HepG2 (cell line): ENCODE measurements around the gene UTP11. TPM values are rescaled to one million over a fixed set of nuclear protein-coding genes. Genes with fewer than 3 reads are reported as not detected.
A peak's percentile ranks its signal among the peaks of the same experiment; 100 is the strongest.

ENCODE experiments used
- FOXA3 ChIP-seq: IDR thresholded peaks from 2 replicates; pipeline ENCODE4 v1.6.1; 2016; ENCODE audit warnings: missing genetic modification reagents, missing compliant biosample characterization
- FOXK2 ChIP-seq: fragments of 450-650 bp; IDR thresholded peaks from 2 replicates; pipeline ENCODE4 v1.6.1; 2016
- HBP1 ChIP-seq: IDR thresholded peaks from 2 replicates; pipeline ENCODE4 v1.6.1; 2016; ENCODE audit warnings: low read depth, control low read depth
- HDAC2 ChIP-seq: sonication (generic); formaldehyde crosslinking; IDR thresholded peaks from 2 replicates; pipeline ENCODE4 v1.4.0; 2020; ENCODE audit warnings: missing genetic modification reagents
- NFE2L1 ChIP-seq: sonication (generic); formaldehyde crosslinking; IDR thresholded peaks from 2 replicates; pipeline ENCODE4 v1.4.0; 2020; ENCODE audit warnings: missing genetic modification reagents, mild to moderate bottlenecking, borderline replicate concordance
- SUZ12 ChIP-seq: fragments of 150-350 bp; IDR thresholded peaks from 2 replicates; pipeline ENCODE4 v1.6.1; 2014; ENCODE audit warnings: low read depth, low read length
- ZBTB7A ChIP-seq: sonication (generic); formaldehyde crosslinking; IDR thresholded peaks from 2 replicates; pipeline ENCODE4 v1.8.0; 2022; ENCODE audit warnings: mild to moderate bottlenecking, missing genetic modification reagents
- ZFP91 ChIP-seq: sonication (generic); formaldehyde crosslinking; IDR thresholded peaks from 2 replicates; pipeline ENCODE4 v1.9.0; 2022; ENCODE audit warnings: missing genetic modification reagents, mild to moderate bottlenecking, borderline replicate concordance
- ZNF256 ChIP-seq: sonication (generic); formaldehyde crosslinking; conservative IDR thresholded peaks from 2 replicates; pipeline ENCODE4 v1.4.0; 2020; ENCODE audit warnings: missing genetic modification reagents
- ZNF34 ChIP-seq: sonication (generic); formaldehyde crosslinking; IDR thresholded peaks from 2 replicates; pipeline ENCODE4 v1.4.0; 2020; ENCODE audit warnings: mild to moderate bottlenecking, missing genetic modification reagents, borderline replicate concordance
- ZNF597 ChIP-seq: sonication (generic); formaldehyde crosslinking; IDR thresholded peaks from 2 replicates; pipeline ENCODE4 v1.5.0; 2020; ENCODE audit warnings: missing genetic modification reagents
- ZSCAN29 ChIP-seq: sonication (generic); formaldehyde crosslinking; conservative IDR thresholded peaks from 2 replicates; pipeline ENCODE4 v1.4.0; 2020; ENCODE audit warnings: mild to moderate bottlenecking, missing genetic modification reagents
- polyA plus RNA-seq, 8 experiments: library from polyadenylated mRNA; depleted of rRNA in 3 of 8; stranded (reverse) in 7 of 8; unstranded in 1 of 8; fragments of >200 nt; fragmentation: Illumina TruSeq in 4 of 8; extraction: Trizol in 4 of 8; gene quantifications; 2 replicates each; pipeline versions ENCODE4 v1.2.1 to v1.2.3, GENCODE V29; 2011 to 2016; ENCODE audit warnings: low read depth in 4 of 8, missing spikeins in 1 of 8, mixed read lengths in 1 of 8; ENCODE audit not compliant: insufficient read depth in 1 of 8
- total RNA-seq, 5 experiments: library from RNA; depleted of rRNA; stranded (reverse); fragments of >200 nt; fragmentation: Illumina TruSeq; extraction: Trizol; gene quantifications; 2 replicates each; pipeline ENCODE4 v1.2.3, GENCODE V29; 2016; ENCODE audit warnings: low read depth in 1 of 5
- TF ChIP-seq, protein P1 (sequence below): sonication (generic); formaldehyde crosslinking; IDR thresholded peaks from 2 replicates; pipeline ENCODE4 v1.5.0; 2020; ENCODE audit warnings: missing genetic modification reagents, mild to moderate bottlenecking, borderline replicate concordance
- TF ChIP-seq, protein P2 (sequence below): sonication (generic); formaldehyde crosslinking; IDR thresholded peaks from 2 replicates; pipeline ENCODE4 v1.4.0; 2020; ENCODE audit warnings: missing genetic modification reagents
- TF ChIP-seq, protein P3 (sequence below): sonication (generic); formaldehyde crosslinking; conservative IDR thresholded peaks from 2 replicates; pipeline ENCODE4 v1.5.0; 2020; ENCODE audit warnings: missing genetic modification reagents
- TF ChIP-seq, protein P4 (sequence below): sonication (generic); formaldehyde crosslinking; IDR thresholded peaks from 2 replicates; pipeline ENCODE4 v1.5.0; 2020; ENCODE audit warnings: mild to moderate bottlenecking, missing genetic modification reagents

Gene UTP11
- total and polyA plus RNA-seq, 2 of the 13 experiments (the other 11 are each of a cell fraction or from before 2014, with no cell fraction given) = 13.5 to 44.8 TPM

DNA sequence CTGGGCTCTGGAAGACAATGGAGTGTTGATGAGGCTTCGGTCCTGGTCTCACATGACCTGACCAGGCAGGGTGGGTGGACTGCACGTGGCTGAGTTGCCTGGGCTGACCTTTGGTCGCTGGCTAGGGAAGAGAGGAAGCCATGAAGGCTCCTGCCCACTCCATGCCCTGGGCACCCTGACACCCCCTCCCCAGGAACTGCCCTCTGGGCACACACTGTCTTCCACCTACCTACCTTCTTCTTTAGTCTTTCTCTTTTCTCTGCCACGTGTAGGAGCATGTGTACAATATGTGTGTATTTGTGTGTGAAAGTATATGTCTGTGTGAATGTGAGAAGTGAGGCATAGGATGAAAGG is 19.0 kb downstream of the UTP11 start (continued):
- peak; percentile 25; the same call in 1 of the 2 replicates for TF ChIP-seq FOXA3 (CRISPR knock-in tag)
- TF ChIP-seq FOXK2 = no peak
- TF ChIP-seq ZSCAN29 = no peak
- no peak for TF ChIP-seq HBP1 (CRISPR knock-in tag)
- TF ChIP-seq ZFP91 = no peak
- no peak for TF ChIP-seq NFE2L1 (CRISPR knock-in tag)
- no peak for TF ChIP-seq ZNF597 (CRISPR knock-in tag)
- TF ChIP-seq, protein P1, sequence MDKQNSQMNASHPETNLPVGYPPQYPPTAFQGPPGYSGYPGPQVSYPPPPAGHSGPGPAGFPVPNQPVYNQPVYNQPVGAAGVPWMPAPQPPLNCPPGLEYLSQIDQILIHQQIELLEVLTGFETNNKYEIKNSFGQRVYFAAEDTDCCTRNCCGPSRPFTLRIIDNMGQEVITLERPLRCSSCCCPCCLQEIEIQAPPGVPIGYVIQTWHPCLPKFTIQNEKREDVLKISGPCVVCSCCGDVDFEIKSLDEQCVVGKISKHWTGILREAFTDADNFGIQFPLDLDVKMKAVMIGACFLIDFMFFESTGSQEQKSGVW (CRISPR knock-in tag) = no peak
- TF ChIP-seq, protein P2, sequence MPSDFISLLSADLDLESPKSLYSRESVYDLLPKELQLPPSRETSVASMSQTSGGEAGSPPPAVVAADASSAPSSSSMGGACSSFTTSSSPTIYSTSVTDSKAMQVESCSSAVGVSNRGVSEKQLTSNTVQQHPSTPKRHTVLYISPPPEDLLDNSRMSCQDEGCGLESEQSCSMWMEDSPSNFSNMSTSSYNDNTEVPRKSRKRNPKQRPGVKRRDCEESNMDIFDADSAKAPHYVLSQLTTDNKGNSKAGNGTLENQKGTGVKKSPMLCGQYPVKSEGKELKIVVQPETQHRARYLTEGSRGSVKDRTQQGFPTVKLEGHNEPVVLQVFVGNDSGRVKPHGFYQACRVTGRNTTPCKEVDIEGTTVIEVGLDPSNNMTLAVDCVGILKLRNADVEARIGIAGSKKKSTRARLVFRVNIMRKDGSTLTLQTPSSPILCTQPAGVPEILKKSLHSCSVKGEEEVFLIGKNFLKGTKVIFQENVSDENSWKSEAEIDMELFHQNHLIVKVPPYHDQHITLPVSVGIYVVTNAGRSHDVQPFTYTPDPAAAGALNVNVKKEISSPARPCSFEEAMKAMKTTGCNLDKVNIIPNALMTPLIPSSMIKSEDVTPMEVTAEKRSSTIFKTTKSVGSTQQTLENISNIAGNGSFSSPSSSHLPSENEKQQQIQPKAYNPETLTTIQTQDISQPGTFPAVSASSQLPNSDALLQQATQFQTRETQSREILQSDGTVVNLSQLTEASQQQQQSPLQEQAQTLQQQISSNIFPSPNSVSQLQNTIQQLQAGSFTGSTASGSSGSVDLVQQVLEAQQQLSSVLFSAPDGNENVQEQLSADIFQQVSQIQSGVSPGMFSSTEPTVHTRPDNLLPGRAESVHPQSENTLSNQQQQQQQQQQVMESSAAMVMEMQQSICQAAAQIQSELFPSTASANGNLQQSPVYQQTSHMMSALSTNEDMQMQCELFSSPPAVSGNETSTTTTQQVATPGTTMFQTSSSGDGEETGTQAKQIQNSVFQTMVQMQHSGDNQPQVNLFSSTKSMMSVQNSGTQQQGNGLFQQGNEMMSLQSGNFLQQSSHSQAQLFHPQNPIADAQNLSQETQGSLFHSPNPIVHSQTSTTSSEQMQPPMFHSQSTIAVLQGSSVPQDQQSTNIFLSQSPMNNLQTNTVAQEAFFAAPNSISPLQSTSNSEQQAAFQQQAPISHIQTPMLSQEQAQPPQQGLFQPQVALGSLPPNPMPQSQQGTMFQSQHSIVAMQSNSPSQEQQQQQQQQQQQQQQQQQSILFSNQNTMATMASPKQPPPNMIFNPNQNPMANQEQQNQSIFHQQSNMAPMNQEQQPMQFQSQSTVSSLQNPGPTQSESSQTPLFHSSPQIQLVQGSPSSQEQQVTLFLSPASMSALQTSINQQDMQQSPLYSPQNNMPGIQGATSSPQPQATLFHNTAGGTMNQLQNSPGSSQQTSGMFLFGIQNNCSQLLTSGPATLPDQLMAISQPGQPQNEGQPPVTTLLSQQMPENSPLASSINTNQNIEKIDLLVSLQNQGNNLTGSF (CRISPR knock-in tag) = no peak
- peak; percentile 42; the same call in 1 of the 2 replicates for TF ChIP-seq HDAC2 (CRISPR knock-in tag)
- TF ChIP-seq, protein P3, sequence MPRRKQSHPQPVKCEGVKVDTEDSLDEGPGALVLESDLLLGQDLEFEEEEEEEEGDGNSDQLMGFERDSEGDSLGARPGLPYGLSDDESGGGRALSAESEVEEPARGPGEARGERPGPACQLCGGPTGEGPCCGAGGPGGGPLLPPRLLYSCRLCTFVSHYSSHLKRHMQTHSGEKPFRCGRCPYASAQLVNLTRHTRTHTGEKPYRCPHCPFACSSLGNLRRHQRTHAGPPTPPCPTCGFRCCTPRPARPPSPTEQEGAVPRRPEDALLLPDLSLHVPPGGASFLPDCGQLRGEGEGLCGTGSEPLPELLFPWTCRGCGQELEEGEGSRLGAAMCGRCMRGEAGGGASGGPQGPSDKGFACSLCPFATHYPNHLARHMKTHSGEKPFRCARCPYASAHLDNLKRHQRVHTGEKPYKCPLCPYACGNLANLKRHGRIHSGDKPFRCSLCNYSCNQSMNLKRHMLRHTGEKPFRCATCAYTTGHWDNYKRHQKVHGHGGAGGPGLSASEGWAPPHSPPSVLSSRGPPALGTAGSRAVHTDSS = no peak
- no peak for TF ChIP-seq ZNF34
- TF ChIP-seq ZNF256 = no peak
- TF ChIP-seq SUZ12 = no peak
- TF ChIP-seq ZBTB7A (CRISPR knock-in tag) = no peak; the same call in 1 of the 2 replicates
- TF ChIP-seq, protein P4, sequence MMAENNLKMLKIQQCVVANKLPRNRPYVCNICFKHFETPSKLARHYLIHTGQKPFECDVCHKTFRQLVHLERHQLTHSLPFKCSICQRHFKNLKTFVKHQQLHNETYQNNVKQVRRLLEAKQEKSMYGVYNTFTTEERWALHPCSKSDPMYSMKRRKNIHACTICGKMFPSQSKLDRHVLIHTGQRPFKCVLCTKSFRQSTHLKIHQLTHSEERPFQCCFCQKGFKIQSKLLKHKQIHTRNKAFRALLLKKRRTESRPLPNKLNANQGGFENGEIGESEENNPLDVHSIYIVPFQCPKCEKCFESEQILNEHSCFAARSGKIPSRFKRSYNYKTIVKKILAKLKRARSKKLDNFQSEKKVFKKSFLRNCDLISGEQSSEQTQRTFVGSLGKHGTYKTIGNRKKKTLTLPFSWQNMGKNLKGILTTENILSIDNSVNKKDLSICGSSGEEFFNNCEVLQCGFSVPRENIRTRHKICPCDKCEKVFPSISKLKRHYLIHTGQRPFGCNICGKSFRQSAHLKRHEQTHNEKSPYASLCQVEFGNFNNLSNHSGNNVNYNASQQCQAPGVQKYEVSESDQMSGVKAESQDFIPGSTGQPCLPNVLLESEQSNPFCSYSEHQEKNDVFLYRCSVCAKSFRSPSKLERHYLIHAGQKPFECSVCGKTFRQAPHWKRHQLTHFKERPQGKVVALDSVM (CRISPR knock-in tag) = no peak
